NCI-H345 treated with DMSO at 0.1 percent for 48 hours (cell line): Measurements from ENCODE around the gene GJB3.
"Not testable (repeated sequence)": the region's sequence is repeated elsewhere in the genome, so short reads cannot be mapped to it uniquely, and the experiment has no call there.

Source experiments
- DNase-seq: peaks from one replicate; lab custom pipeline; 2025; ENCODE audit not compliant: unreplicated experiment; lab: John Stamatoyannopoulos, UW

Gene GJB3

DNA sequence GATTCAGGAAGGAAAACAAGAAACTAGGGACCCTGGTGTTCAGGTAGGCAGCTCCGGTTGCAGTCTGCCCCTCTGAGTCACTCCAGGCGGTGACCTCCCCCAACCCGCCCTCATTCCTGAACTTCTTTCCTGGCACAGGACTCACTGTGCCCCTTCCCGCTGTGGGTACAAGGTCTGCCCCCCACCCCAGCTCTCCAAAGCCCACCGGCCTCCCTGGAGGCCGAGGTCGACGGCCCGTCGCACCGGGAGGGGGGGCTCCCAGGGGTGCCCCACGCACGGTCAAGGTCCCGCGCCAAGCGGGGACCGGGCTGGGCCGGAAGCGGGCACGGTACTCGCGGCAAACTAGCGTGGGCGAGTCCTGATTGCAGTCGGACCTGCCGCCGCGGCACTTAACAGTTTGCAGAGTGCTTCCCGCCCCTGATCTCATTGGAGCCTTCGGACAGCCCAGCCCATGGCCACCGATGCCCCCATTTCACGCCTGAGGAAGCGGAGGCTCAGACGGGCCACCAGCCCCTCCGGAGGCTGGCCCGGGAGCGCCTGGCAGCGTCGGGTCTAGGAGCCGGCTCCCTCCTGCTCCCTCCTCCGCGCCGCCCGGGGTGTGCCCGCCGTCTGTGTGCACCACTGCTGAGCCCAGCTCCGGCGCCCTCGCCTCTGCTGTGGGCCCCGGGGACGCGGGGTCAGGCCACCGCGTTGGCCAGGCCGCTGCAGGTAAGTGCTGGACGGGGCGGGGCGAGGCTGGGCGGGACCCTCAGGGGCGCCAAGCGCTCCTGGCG is at the start of gene GJB3:
Gene GJB3 (plus strand): TSS at position 144 of the 773 bp plus-strand sequence. CDS start 3,549 bp downstream, outside the sequence.
- no peak for DNase-seq

DNA sequence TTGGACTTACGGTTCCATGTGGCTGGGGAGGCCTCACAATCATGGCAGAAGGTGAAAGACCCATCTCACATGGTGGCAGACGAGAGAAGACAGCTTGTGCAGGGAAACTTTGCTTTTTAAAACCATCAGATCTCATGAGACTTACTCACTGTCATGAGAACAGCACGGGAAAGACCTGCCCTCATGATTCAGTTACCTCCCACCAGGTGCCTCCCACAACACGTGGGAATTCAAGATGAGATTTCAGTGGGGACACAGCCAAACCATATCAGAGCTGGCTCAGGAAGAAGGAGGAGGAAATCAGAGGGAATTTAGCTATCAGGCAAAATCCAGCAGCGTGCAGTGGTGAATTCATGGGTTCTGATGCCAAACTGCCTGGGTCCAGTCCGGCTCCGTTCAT is 48.2 kb upstream of the GJB3 start:
- not testable (repeated sequence) for DNase-seq

DNA sequence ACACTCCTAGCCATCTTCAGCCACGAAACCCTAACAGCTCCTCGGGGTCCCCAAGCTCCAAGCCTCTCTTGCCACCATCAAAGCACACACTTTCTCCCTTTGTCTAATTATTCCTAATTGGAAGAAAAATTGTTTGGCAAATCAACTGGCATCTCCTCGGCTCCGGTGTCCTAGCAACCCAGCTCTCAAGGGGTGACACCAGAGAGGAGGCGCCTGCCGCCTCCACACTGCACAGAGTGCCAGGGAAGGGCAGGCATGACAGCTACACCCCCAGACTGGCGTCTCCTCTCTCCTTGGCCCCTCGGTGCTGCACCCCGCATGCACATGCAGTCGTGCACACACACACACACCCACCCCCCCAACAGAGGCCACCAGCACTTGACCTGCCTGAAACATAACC is 44.3 kb upstream of the GJB3 start:
- no peak for DNase-seq

DNA sequence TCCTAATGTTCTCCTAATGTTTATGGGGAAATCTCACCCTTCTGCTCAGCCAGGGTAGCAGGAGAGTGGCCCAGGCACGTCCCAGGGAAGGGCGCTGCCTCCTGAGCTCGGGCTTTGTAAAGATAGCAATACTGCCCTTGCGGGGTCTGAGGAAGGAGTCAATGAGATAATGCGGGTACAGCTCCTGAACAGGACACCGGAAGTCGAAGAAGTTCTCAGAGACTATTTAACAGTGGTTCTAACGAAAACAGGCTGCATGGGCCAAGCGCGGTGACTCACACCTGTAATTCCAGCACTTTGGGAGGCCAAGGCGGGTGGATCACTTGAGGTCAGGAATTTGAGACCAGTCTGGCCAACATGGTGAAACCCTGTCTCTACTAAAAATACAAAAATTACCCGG is 43.8 kb upstream of the GJB3 start:
- DNase-seq, result not testable (repeated sequence)

DNA sequence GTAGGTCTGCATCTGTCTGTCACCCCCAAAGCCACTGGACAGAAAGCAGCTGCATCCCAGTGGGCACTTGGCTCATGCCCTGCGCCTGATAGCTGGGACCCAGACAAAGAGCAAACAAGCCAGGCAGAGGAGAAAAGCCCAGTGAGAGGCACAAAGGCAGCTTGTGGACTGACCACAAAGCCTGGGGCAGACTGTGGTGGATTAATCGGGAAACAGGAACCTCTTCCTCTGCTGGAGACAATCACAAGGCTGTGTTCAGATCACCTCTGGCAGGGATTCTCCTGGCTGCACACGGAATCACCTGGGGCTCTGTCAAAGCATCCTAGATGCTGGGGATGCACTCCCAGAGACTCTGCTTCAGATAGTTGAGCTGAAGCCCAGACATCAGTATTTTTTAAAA is 41.4 kb upstream of the GJB3 start:
- DNase-seq, result no peak

DNA sequence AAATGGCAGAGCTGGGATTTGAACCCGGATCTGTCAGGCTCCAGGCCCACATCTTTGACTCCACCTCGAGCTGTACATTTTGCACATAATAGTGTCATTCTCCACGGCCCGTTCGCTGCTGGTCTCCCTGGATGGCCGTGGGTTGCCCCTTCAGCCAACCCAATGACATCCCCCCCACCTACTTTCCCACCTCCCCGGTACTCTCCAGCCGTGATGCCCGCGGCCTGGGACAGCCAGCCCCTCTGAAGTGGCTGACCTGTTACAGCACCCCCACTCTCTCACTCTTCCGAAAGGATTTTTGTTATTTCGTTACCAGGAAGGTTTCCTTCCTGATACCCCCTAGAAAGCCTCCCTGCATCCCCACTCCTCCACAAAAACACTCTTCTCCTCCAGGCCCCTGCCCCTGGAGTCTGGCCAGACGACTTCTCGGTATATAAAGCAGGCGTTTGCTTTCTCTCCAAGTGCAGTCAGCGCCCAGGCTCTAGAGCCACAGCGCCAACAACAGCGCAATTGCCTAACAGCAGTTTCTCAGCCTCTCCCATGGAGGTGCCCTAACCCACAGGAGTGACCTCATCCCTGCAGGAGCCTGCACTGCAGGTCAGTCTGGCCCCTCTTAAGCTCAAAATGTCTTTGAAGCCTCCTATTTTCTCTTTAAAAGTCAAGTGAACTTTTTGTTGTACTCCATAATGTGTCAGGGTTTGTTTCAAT is 40.7 kb upstream of the GJB3 start:
- DNase-seq, result no peak

DNA sequence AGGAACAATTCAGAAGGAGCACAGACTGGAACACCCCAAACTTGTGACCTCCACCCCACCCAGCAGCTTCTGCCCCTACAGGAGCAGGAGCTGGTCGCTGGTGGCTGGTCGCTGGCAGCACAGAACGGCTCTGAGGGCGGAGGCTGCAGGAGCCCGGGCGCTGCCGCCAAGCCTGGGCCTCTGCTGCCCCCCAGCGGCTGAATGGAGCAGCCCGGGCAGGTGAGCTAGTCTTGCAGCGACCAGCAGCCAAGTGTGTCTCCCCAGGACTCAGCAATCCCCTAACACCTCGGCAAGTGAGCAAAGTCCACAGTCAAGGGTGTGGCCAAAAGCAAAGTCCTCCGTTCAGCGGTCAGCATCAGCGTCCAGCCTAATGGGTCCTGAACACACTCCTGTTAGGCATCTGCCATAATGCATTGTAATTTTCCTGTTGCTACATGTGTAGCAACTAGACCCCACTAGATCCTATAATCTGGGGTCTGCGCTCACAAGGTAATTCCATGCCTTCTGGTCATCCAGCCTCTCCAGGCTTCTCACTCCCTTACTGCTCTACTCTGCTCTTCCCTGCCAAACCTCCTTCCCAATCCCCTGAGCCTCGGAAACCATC is 38.2 kb upstream of the GJB3 start:
- peak; percentile 72 for DNase-seq

DNA sequence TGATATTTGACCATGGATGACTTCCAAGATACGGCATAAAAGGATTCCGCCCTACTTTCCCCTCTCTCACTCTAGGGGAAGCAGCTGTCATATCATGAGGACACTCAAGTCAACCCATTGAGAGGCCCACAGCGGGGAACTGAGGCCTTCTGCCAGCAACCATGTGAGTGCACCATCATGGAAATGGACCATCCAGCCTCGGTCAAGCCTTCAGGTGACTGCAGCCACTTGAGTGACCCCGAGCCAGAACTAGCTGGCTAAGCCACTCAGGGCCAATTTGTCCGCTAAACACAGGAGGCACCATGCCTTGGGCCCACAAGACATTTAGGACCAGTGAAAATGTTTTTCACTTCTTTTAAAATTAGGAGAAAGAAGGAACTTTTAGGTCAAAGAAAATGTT is 37.2 kb upstream of the GJB3 start:
- DNase-seq, result no peak

DNA sequence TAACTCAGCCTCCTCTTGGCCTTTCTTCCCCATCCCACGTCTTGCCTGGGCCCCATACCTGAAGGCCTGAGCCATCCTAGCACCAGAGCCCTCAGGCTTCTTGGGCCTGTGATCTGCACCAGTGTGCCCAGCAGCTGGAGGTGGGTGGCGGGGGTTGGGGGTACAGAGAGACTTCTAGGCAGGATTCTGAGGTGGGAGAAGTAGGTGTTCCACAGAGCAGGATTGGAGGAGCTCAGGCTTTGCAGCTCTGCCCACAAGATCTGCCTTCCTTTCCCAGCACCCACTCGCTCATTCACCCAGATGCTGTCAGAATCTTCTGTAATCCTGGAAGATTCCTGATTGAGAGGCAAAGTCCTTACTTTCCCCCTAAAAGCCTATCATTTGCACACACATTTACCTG is 36.2 kb upstream of the GJB3 start:
- no peak for DNase-seq

DNA sequence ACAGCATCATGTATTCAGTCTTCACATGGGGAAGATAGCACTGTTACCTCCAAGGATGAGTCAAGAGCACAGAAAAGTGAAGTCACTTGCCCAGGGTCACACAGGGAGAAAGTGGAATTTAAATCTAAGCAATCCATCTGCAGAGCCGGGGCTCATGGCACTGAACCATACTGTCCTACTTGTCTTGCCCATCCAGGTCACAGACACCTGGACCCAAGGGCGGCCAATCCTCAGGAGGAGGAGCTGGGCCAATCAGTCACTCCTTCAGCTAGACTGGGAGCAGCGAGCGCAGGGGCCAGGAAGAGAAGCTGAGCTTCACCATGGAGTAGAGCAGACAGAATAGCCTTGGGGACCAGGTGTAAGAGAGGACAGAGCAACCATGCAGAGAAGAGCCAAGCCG is 35.3 kb upstream of the GJB3 start:
- no peak for DNase-seq

DNA sequence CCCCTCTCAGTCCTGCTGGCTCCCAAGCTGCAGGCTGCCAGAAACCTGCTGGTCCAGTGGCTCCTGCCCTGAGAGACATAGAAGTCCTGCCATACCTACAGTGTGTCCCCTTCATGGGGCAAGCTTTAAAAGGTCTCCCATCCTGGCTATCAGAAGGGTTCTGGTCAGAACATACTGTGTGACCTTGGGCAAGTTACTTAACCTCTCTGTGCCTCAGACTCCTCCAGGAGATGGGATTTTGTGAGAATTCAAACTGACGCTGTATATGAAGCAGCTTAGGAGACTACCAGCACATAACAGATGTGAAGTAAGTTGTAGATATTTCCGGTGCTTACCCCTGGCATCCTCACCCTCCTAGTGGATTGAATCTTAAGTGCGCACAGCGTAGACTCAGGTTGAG is 34.9 kb upstream of the GJB3 start:
- no peak for DNase-seq

DNA sequence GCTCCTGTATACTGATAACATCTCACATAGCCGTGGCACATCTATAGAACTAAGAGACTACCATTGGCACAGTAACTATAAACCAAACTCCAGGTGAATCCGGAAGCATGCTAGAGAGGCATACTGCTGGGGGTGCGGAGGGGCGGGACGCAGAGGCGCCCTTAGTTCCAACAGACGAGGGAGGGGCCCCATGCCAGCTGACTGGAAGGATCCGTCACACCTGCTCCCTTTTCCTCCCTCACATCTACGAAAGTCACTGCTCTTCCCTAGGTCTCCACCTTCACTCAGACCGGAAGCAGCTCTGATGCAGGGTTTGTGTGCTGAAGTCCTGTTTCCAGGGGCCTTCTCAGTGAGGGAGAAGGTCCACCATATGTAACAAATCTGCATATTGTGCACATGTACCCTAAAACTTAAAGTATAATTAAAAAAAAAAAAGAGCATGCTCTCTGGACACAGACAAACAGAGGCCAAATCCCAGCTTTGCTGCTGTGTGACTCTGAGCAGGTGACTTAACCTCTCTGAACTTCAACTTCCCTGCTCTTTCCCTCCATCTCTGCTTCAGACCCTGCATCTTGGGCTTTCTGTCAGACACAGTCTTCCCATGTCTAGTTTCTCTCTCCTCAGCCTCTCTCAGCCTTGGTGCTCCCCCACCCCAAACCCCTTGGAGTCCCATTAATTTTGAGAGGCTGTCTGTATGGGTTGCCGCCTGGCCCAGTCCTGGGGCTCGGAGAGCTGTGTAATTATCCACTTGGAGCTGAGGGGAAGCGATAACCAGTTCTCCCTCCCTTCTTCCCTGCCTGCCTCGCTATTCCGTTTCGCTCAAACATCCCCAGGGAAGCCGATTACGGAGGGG is 34.0 kb upstream of the GJB3 start:
- DNase-seq, result no peak

DNA sequence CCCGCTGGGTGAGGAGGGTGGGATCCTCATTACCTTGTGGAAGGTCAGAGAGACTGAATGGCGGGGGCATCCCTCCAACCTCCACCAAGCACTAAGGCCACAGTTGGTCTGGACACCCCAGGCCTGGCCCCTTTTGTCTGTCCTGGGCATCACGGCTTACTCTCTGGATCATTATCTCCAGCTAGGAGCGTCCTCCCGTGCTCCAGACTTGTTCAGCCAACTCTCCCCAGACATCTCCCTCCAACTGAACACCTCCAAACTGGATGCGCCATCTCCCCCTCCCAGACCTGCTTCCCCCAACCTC is 33.4 kb upstream of the GJB3 start:
- no peak for DNase-seq

DNA sequence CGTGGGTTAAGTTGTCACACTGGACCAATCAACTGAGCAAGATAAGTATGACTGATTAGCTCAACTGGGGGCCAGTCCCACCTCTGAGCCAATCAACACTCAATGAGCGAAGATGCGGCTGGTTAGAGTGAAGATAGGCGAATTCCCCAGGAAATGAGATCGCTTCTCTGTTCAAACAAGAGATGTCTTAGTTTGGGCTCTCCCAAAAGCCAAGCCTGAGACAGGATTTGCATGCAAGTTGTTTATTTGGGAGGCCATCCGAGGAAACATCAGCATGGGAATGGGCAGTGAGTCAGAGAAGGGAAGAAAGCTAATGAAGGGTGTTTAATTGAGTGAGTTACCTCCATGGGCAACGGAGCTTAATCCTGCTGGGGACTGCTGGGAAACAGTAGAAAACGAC is 31.0 kb upstream of the GJB3 start:
- no peak for DNase-seq

DNA sequence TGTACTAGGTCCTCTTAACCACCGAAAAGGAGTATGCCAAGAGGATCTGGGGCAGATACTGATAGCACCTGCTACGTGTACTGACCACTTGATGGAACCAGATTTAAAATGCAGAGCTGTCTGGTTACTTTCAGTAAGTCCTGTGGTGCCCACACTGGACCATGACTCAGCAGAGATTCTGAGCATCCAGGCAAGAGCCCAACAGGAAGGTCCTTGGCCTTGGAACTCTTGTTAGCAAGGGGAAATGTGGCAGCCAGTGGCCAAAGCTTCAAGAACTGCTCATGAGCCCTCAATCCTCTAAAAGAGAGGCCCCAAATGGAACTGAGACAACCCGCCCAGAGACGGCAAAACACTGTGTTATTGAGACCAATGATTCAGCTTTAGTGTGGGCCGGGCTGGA is 30.4 kb upstream of the GJB3 start:
- DNase-seq, result no peak

DNA sequence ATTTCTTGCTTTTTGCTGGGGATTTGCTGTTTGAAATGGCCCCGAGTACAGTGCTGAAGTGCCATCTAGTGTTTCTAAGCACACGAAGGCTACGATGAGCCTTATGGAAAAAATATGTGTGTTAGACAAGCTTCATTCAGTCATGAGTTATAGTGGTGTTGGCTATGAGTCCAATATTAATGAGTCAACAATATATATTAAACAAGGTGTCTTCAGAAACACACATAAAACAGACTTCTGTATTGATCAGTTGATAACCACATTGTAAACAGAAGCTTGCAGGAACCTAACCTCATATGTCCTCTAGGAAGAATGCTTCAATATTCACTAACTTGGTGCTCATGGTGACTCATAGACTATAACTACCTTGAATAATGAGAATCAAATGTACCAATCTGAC is 27.9 kb upstream of the GJB3 start:
- no peak for DNase-seq

DNA sequence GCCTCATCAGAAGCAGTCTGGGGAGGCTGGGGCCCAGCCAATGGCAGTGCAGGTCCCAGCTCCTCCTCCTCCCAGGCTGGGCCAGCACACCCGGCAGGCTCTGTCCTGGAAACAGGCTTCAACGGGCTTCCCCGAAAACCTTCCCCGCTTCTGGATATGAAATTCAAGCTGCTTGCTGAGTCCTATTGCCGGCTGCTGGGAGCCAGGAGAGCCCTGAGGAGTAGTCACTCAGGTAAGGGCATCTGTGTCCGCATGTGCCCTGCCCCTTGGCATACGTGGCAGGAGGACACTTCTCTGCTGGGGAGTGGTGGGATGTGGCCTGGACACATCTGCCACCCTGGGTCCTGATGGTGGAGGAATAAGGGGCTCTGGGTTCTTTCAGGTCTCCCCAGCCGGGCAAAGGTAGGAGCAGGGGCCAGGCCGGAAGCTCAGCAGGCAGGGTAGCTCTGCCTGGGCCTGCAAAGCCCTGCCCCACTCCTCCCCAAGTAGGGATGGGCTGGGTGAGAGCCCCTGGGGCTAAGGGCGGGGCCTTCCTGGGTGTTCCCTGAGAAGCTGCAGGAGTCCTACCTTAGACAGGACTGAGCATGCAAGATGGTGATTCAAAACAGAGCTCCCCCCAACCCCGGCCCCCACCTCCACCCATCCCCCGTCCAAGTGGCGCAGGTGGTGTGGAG is 25.9 kb upstream of the GJB3 start, which contains the start of gene GJB5:
Gene GJB5 (plus strand): TSS at position 84 of the 674 bp plus-strand sequence. CDS start 2,284 bp downstream, outside the sequence.
- no peak for DNase-seq

DNA sequence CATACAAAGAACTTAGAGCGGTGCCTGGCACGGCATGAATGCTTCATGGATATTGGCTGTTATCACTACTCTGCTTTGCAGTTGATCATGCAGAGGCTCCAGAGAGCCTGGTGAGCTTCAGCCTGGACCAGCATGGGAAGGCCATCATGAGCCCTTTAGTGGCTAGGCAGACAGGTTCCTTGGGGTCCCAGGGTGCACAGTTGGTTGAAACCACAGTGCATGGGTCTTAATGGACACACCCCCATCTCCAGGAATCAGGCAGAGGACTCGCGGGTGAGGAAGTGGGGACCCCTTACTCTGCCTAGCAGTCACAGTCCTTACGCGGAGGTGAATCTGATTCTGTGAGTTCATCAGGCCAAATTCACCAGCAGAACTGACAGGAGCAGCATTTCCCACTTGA is 25.1 kb upstream of the GJB3 start:
- DNase-seq, result no peak

DNA sequence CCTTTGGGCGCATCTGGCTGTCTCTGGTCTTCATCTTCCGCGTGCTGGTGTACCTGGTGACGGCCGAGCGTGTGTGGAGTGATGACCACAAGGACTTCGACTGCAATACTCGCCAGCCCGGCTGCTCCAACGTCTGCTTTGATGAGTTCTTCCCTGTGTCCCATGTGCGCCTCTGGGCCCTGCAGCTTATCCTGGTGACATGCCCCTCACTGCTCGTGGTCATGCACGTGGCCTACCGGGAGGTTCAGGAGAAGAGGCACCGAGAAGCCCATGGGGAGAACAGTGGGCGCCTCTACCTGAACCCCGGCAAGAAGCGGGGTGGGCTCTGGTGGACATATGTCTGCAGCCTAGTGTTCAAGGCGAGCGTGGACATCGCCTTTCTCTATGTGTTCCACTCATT is 23.6 kb upstream of the GJB3 start:
- DNase-seq, result no peak

DNA sequence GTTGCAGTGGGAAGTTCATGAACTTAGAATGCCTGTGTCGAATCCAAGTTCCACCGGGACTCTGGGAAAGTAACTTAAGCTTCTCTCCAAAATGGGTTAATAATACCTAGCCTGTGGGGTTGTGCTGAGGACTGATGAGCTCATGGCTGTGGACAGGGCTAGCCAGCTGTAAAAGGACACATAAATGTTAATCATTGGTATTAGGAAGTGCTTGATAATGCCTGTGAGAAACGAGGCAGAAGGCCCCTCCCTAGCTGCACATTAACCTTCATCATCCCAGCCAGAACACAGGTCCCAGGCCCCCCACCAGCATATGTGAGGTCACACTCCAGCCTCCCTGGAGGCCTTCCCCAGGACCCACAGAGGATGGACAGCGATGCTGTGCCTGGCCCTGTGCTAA is 22.3 kb upstream of the GJB3 start:
- no peak for DNase-seq
